Limb (tissue), 2 donors: ENCODE data around the gene TAC3.

Source experiments
- DNase-seq, 2 donors: peaks; one replicate each; pipeline ENCODE4 v3.0.0-alpha.2; 2016; ENCODE audit errors: extremely low spot score in 2 of 2

Gene TAC3

GRCh38 chr12:57005980-57006808, 10.1 kb downstream of the TAC3 start, which contains the start of gene ZBTB39:
ZBTB39 (minus strand) TSS chr12:57006546; CDS start chr12:57004917, 1,629 bp downstream.
- DNase-seq, result peak; percentile 64 to 85

- no peak for DNase-seq
Measured at GRCh38 chr12:57004651-57005050, 11.7 kb downstream of the TAC3 start.

- no peak for DNase-seq
Measured at GRCh38 chr12:57003395-57003794, 12.9 kb downstream of the TAC3 start.

- peak in 1 of 2 donors; percentile 58 for DNase-seq
Measured at GRCh38 chr12:57001448-57001906, 14.9 kb downstream of the TAC3 start.

GRCh38 chr12:57000393-57000792, 15.9 kb downstream of the TAC3 start:
- no peak for DNase-seq

GRCh38 chr12:56999456-56999855, 16.9 kb downstream of the TAC3 start:
- DNase-seq, result no peak

- no peak for DNase-seq
Measured at GRCh38 chr12:56998981-56999380, 17.3 kb downstream of the TAC3 start.

GRCh38 chr12:56998316-56998715, 18.0 kb downstream of the TAC3 start:
- DNase-seq, result no peak

GRCh38 chr12:56996793-56997545, 19.4 kb downstream of the TAC3 start:
- no peak for DNase-seq

GRCh38 chr12:56995930-56996496, 20.3 kb downstream of the TAC3 start:
- no peak for DNase-seq

GRCh38 chr12:56995201-56995929, 21.0 kb downstream of the TAC3 start:
- no peak for DNase-seq

GRCh38 chr12:56994231-56994746, 22.0 kb downstream of the TAC3 start:
- DNase-seq, result no peak

GRCh38 chr12:56993346-56993745, 23.0 kb downstream of the TAC3 start:
- DNase-seq, result no peak

- no peak for DNase-seq
Measured at GRCh38 chr12:56991319-56992246, 24.7 kb downstream of the TAC3 start.

- no peak for DNase-seq
Measured at GRCh38 chr12:56990648-56991318, 25.5 kb downstream of the TAC3 start.

GRCh38 chr12:56989861-56990610, 26.3 kb downstream of the TAC3 start:
- DNase-seq, result no peak

- DNase-seq, result no peak
Measured at GRCh38 chr12:56988207-56988739, 28.1 kb downstream of the TAC3 start.

- DNase-seq, result peak; percentile 81 to 85
Measured at GRCh38 chr12:56987551-56988053, 28.7 kb downstream of the TAC3 start.
